ENCODE measurements around the gene RYR3.

DNA sequence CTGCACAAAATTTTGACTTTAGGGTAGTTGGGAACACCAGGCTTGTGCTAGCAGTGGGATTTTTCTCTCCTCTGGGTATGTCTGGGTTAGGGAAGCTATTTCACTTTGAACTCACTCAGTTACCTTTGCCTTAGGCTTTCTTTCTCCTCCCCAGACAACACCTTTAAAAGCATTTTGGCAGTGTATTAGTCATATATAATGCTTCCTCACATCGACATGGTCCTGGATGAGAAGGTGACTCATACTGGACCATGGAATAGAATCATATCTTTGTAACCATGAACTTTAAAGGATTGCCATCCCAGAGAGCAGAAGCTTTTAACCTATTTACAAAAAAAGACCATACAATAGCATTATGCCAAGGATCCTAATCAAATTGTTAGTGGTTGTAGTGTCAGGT, 2.7 kb downstream of the RYR3 start:
- no peak for TF ChIP-seq POLR2A (IDR thresholded peaks at IDR 0.05; ENCODE audit: low read length)
- no peak for TF ChIP-seq GATA1 (IDR thresholded peaks at IDR 0.05; ENCODE audit: low read depth, low read length)
